GM21367 (cell line): ENCODE data around the gene WNT3A.

Source experiments
- ATAC-seq: cut with Tn5 transposase; IDR thresholded peaks from one replicate; pipeline ENCODE4 v1.9.1; 2021; ENCODE audit not compliant: unreplicated experiment

The WNT3A gene

GRCh38 chr1:228046421-228047182 is 39.8 kb downstream of the WNT3A start:
- ATAC-seq, result no peak

GRCh38 chr1:228047183-228047466 is 40.3 kb downstream of the WNT3A start:
- no peak for ATAC-seq

GRCh38 chr1:228048120-228048519 is 41.3 kb downstream of the WNT3A start:
- ATAC-seq, result no peak

- ATAC-seq, result no peak
Measured at GRCh38 chr1:228048659-228049298, 42.0 kb downstream of the WNT3A start.

GRCh38 chr1:228050571-228051231 is 43.9 kb downstream of the WNT3A start:
- ATAC-seq, result no peak

- no peak for ATAC-seq
Measured at GRCh38 chr1:228058172-228058948, 51.6 kb downstream of the WNT3A start.

GRCh38 chr1:228058949-228059633 is 52.3 kb downstream of the WNT3A start:
- ATAC-seq, result no peak

GRCh38 chr1:228059634-228060457 is 53.0 kb downstream of the WNT3A start:
- ATAC-seq, result no peak

GRCh38 chr1:228060458-228061190 is 53.8 kb downstream of the WNT3A start:
- no peak for ATAC-seq

- no peak for ATAC-seq
Measured at GRCh38 chr1:228061411-228062084, 54.8 kb downstream of the WNT3A start.

- ATAC-seq, result no peak
Measured at GRCh38 chr1:228062085-228062791, 55.4 kb downstream of the WNT3A start.

GRCh38 chr1:228062812-228063211 is 56.0 kb downstream of the WNT3A start:
- ATAC-seq, result no peak

- ATAC-seq, result no peak
Measured at GRCh38 chr1:228063251-228064191, 56.7 kb downstream of the WNT3A start.

GRCh38 chr1:228064296-228064695 is 57.5 kb downstream of the WNT3A start:
- ATAC-seq, result no peak

GRCh38 chr1:228064741-228065542 is 58.1 kb downstream of the WNT3A start:
- ATAC-seq, result no peak
